GM13977 (cell line): Measurements from ENCODE around the gene RCAN1.

ENCODE experiments used
- DNase-seq: peaks from one replicate; pipeline ENCODE4 v3.0.0; 2012; ENCODE audit warnings: low spot score
- in situ Hi-C: fragments of 300-500 bp; cut with MboI; formaldehyde crosslinking; loops from one replicate; pipeline ENCODE4 v1.12.0; 2022; ENCODE audit warnings: low sequenced_read_pairs, low pct_unique_long_range_greater_than_20kb, mixed read lengths, inconsistent platforms; ENCODE audit not compliant: unreplicated experiment
- TF ChIP-seq, protein P1 (sequence below): IDR thresholded peaks from 2 replicates; pipeline ENCODE4 v1.5.1; 2012; ENCODE audit warnings: mild to moderate bottlenecking, control low read depth; ENCODE audit not compliant: insufficient read depth; ENCODE audit errors: extremely low read depth, missing control alignments

RCAN1 gene

DNA sequence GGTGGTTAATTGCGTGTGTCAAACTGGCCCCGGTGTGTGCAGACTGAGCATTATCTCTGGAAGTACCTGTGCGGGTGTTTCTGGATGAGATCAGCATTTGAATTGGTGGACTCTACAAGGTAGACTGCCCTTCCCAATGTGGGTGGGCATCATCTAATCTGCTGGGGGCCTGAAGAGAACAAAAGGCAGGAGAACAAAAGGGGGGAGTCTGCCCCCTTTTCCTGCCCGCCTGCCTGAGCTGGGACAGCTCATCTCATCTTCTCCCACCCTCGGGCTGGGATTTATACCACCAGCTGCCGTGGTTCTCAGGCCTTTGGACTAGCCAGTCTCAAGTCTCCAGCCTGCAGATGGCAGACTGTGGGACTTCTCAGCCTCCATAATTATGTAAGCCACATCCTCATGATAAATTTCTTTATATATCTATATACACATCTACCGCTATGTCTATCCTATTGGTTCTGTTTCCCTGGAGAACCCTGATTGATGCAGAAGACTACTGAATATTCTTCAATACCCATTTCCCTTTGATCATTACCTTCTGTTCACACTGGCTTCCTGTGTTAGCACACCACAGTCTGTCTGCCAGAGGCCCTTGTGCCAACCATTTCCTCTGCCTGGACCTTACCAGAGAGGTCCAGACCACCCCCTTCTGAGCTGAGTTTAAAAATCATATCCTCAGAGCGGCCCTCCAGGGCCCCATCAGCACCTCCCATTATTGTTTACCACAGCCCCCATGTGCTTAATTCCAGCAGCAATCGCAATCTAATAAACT lies 25.2 kb downstream of the RCAN1 start:
- no peak for DNase-seq
- in situ Hi-C loops: no loop called here
- TF ChIP-seq, protein P1, sequence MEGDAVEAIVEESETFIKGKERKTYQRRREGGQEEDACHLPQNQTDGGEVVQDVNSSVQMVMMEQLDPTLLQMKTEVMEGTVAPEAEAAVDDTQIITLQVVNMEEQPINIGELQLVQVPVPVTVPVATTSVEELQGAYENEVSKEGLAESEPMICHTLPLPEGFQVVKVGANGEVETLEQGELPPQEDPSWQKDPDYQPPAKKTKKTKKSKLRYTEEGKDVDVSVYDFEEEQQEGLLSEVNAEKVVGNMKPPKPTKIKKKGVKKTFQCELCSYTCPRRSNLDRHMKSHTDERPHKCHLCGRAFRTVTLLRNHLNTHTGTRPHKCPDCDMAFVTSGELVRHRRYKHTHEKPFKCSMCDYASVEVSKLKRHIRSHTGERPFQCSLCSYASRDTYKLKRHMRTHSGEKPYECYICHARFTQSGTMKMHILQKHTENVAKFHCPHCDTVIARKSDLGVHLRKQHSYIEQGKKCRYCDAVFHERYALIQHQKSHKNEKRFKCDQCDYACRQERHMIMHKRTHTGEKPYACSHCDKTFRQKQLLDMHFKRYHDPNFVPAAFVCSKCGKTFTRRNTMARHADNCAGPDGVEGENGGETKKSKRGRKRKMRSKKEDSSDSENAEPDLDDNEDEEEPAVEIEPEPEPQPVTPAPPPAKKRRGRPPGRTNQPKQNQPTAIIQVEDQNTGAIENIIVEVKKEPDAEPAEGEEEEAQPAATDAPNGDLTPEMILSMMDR: no peak

DNA sequence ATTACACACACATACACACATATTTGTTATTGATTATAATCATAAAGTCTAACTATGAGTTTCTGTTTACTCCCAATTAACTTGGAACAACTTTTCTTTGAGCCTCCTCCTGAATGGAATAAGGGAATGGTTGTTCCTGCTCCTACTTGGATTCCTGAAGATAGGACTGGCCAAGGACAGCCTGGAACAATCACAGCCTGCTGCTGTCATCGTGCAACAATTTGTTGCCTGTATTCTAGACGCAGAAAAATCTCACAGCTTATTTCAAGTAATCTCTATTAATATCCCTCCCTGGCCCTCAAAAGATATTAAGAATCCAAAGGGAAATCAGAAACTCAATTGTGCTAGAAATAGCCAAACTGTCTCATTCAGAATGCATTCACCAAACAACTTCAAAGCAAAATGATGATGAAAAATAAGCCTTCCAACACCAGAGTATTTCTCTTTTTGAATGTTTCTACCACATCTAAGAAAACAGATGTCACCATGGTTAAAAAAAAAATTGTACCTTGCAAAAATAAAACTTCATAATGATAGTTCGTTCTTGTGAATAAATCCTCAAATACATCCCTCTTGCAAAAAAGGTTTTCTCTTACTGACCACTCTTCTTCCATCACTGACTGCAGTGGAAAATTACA lies 30.9 kb downstream of the RCAN1 start:
- TF ChIP-seq, protein P1: no peak
- in situ Hi-C loops: no loop called here
- DNase-seq: no peak

DNA sequence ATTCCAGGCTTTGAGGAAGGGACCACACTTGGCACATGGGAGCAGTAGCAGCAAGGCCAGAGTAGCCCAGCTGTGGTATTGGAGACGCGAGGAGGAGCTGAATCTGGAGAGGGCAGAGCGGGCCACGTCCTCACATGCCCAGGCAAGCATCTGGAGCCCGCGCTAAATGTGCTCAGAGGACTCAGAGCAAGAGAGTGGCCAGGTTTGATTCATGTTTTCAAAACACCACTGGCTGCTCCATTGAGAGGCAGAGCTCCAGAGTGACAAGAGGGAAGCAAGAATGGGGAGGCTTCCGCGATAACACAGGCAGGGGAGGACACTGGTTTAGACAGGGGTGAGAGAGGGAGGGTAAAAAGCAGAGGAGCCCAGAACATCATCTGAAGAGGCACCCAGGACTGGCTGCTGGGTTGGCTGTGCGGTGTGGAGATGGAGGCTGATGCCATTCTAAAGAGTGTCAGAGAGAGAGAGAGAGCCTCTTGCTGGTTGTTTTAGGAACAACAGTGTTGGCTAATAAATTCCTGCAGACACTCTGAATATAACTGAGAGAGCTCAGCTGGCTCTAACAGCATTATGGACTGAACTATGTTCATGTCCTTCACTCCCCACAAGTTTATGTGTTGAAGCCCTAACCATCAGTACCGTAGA lies 32.3 kb downstream of the RCAN1 start:
- DNase-seq: peak; percentile 59
- TF ChIP-seq, protein P1: peak; percentile 64
- in situ Hi-C loops: no loop called here

DNA sequence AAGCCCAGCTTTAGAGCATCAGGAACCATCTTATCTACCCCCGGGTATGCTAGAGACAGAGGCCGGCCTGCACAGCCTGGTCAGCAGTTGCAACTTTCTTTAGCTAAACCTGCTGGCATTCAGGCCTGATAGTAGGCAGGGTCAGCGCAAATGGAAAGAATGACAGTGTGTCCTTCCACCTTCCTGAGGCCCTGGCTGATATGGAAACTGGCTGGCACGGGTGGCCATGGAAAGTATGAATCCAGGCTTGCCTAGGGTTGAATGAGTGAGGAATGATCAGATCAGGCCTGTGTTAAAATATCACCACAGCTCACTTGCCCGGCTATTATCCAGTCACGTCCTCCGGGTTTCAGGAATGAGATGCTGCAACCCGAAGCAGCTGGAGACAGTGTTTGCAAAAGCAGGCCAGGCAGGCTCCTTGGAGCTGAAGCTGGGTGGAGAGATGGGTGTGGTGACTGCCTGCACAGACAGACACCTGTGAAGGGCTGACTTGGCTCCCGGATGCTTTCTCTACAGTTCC lies 34.7 kb downstream of the RCAN1 start:
- in situ Hi-C loops: no loop called here
- TF ChIP-seq, protein P1: no peak
- no peak for DNase-seq

DNA sequence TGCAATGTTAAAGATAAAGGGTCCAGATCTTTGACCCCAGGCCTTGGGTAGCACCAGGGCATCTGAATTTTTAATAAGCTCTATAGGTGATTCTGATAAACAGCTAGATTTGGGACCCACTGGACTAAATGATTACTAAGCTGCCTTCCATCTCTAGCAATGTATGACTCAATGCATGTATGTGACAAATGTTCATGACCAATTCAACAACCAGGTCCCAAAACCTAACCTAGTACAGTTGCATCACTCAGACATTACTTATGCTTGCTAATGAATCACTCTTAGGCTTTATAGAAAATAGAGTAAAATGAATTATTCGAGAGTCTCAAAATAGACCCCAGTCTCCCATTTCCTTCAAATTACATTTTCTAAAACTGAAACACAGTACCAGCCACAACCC lies 35.5 kb downstream of the RCAN1 start:
- in situ Hi-C loops: no loop called here
- TF ChIP-seq, protein P1: no peak
- DNase-seq: no peak

DNA sequence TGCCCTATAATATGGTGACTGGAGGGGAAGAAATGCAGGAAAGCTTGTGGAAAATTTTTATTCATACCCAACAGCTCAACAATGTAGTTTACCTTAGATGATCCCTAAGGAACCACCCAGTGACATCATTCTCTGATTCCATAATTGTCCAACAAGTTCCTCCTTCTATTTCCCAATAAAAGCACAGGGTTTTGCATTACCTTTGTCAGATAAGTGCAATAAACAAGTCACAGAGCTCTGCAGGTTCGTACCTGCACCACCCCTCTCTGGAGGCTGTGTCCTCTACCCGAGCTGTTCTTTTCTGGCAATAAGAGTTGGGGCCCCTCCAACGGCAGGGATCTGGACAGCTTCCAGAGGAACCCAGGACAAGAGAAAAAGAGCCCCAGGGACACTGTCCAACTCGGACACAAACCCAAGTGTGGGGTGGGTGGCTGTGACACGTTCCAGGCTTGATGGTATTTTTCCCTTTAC lies 38.8 kb downstream of the RCAN1 start:
- TF ChIP-seq, protein P1: no peak
- in situ Hi-C loops: no loop called here
- DNase-seq: no peak
